ENCODE data around the gene ZCCHC7.

DNA sequence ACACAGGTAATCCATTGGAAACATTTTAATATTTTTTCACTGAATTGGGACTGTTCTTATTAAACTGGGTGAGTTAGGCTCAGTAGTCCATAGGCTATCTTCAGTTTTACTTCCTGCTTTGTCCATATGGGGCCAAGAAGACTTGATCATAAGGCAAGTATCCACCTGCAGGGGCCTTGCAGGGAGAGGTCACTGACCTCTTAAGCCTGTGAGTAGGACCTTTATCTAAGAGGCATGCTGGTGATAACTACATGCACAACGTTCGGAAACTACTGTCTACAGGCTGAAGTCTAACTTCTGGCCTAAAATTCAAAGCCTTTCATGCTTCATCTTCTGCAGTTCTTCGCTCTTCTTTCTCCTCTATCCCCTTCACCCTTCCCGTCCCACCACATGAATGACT is 242.1 kb downstream of the ZCCHC7 start:
- no peak for TF ChIP-seq POLR2AphosphoS5 (IDR thresholded peaks at IDR 0.05; ENCODE audit: low read length)
- TF ChIP-seq CEBPB (IDR thresholded peaks at IDR 0.05; ENCODE audit: borderline replicate concordance in 1 of 2, low read depth in 2 of 2, low read length in 2 of 2), result no peak
- TF ChIP-seq EP300 (IDR thresholded peaks at IDR 0.05; ENCODE audit: borderline replicate concordance in 1 of 2, control insufficient read depth in 1 of 2, low read depth in 2 of 2, low read length in 2 of 2), result no peak
- TF ChIP-seq, protein P1, sequence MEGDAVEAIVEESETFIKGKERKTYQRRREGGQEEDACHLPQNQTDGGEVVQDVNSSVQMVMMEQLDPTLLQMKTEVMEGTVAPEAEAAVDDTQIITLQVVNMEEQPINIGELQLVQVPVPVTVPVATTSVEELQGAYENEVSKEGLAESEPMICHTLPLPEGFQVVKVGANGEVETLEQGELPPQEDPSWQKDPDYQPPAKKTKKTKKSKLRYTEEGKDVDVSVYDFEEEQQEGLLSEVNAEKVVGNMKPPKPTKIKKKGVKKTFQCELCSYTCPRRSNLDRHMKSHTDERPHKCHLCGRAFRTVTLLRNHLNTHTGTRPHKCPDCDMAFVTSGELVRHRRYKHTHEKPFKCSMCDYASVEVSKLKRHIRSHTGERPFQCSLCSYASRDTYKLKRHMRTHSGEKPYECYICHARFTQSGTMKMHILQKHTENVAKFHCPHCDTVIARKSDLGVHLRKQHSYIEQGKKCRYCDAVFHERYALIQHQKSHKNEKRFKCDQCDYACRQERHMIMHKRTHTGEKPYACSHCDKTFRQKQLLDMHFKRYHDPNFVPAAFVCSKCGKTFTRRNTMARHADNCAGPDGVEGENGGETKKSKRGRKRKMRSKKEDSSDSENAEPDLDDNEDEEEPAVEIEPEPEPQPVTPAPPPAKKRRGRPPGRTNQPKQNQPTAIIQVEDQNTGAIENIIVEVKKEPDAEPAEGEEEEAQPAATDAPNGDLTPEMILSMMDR (IDR thresholded peaks at IDR 0.05 in 2 of 3, conservative IDR thresholded peaks at IDR 0.05 in 1 of 3; ENCODE audit: control insufficient read depth in 2 of 3, extremely low read depth in 1 of 3, insufficient read depth in 1 of 3, low read depth in 3 of 3, low read length in 3 of 3), result no peak
- no peak for TF ChIP-seq JUNB (IDR thresholded peaks at IDR 0.05)
- TF ChIP-seq POLR2A (IDR thresholded peaks at IDR 0.05; ENCODE audit: low read depth, low read length), result no peak
- TF ChIP-seq SMAD5 (IDR thresholded peaks at IDR 0.05; ENCODE audit: low read depth), result no peak
- TF ChIP-seq TAF1 (IDR thresholded peaks at IDR 0.05; ENCODE audit: borderline replicate concordance, low read depth, low read length), result no peak

All from GM12878 (cell line).